DOHH2 (cell line): Measurements from ENCODE around the gene KCNK5.
A peak's percentile ranks its signal among the peaks of the same experiment; 100 is the strongest.

Experiments used
- H3F3A ChIP-seq: fragments of 200-600 bp; sonication (generic), shearing (Covaris generic); 2 replicates; pipeline ENCODE4 v1.6.0; 2016; ENCODE audit warnings: antibody characterized with exemption, mild to moderate bottlenecking; ENCODE audit not compliant: control insufficient read depth, insufficient read depth
- H3K27ac ChIP-seq: fragments of 200-600 bp; sonication (generic); 2 replicates; pipeline ENCODE4 v1.5.1; 2014; ENCODE audit warnings: low read depth, mild to moderate bottlenecking, low read length, moderate library complexity
- H3K27me3 ChIP-seq: fragments of 200-600 bp; sonication (generic); 2 replicates; pipeline ENCODE4 v1.6.1; 2014; ENCODE audit warnings: mild to moderate bottlenecking, low read length, mixed read lengths; ENCODE audit not compliant: control insufficient read depth
- H3K36me3 ChIP-seq: fragments of 200-600 bp; sonication (generic); 2 replicates; pipeline ENCODE4 v1.6.1; 2014; ENCODE audit warnings: mild to moderate bottlenecking, low read length, moderate library complexity, mixed read lengths; ENCODE audit not compliant: control insufficient read depth
- H3K4me1 ChIP-seq: fragments of 200-600 bp; sonication (generic); 2 replicates; pipeline ENCODE4 v1.6.1; 2014; ENCODE audit warnings: mild to moderate bottlenecking, low read length, mixed read lengths; ENCODE audit not compliant: control insufficient read depth
- H3K4me2 ChIP-seq: fragments of 200-600 bp; sonication (generic); 2 replicates; pipeline ENCODE4 v1.6.0; 2014; ENCODE audit warnings: mild to moderate bottlenecking, low read length, moderate library complexity
- H3K4me3 ChIP-seq: fragments of 200-600 bp; sonication (generic); 2 replicates; pipeline ENCODE4 v1.5.1; 2014; ENCODE audit warnings: mild to moderate bottlenecking, low read length, mixed read lengths
- H3K79me2 ChIP-seq: fragments of 200-600 bp; sonication (generic); 2 replicates; pipeline ENCODE4 v1.6.1; 2014; ENCODE audit warnings: mild to moderate bottlenecking, low read length, mixed read lengths; ENCODE audit not compliant: control insufficient read depth
- H3K9me2 ChIP-seq: fragments of 200-600 bp; sonication (generic); replicated peaks from 2 replicates; pipeline ENCODE4 v1.6.1; 2014; ENCODE audit warnings: mild to moderate bottlenecking, low read length, mixed read lengths; ENCODE audit not compliant: control insufficient read depth
- H3K9me3 ChIP-seq: fragments of 200-600 bp; sonication (generic); 2 replicates; pipeline ENCODE4 v1.6.1; 2014; ENCODE audit warnings: antibody characterized with exemption, low read length, mixed read lengths; ENCODE audit not compliant: control insufficient read depth, insufficient read depth
- H4K20me1 ChIP-seq: fragments of 200-600 bp; sonication (generic); 2 replicates; pipeline ENCODE4 v1.6.0; 2014; ENCODE audit warnings: low read depth, mild to moderate bottlenecking, antibody characterized with exemption, low read length, moderate library complexity; ENCODE audit not compliant: control insufficient read depth, insufficient read depth
- EZH2phosphoT487 ChIP-seq: fragments of 200-600 bp; sonication (generic); IDR thresholded peaks from 2 replicates; pipeline ENCODE4 v1.6.1; 2017; ENCODE audit warnings: borderline replicate concordance, mild to moderate bottlenecking, antibody characterized with exemption, low read length, moderate library complexity, mixed read lengths
- TF ChIP-seq, protein P1 (sequence below): fragments of 200-600 bp; sonication (generic); IDR thresholded peaks from one replicate; pipeline ENCODE4 v1.5.1; 2014; ENCODE audit warnings: antibody characterized with exemption, mild to moderate bottlenecking, low read depth, low read length; ENCODE audit not compliant: poor library complexity, severe bottlenecking

The KCNK5 gene

DNA sequence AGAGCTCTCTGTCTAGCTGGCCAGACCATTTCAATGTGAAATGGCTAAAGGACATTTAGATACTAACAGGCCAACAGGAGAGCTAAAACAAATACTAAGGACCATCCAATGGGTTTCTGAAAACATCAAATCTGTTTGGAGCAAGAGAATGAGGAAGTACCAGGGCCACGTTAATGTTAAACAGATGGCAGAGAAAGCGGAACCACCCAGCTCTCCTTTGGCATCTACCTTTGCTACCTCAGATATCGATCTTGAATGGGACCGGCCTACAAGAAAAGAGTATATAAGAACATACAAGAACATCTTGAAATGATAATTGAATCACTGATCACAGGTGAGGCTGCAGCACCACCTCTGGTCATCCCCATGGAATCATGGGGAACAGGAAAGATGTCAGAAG lies 31.8 kb downstream of the KCNK5 start:
- Histone ChIP-seq H3K79me2 (no peaks in the 10 kb centered on the region), H3K27me3 (no peaks in the 10 kb centered on the region), H3K9me3 (no peaks in the 10 kb centered on the region), H4K20me1 (no peaks in the 10 kb centered on the region), H3K36me3 (no peaks in the 10 kb centered on the region), H3K27ac (no peak overlapping the region), H3K9me2 (no peaks in the 10 kb centered on the region), H3F3A (no peaks in the 10 kb centered on the region), H3K4me2 (peak overlapping the region; percentile 28), H3K4me1 (peaks cover 18% of the 10 kb centered on the region), H3K4me3 (no peak overlapping the region)
- TF ChIP-seq, protein P1, sequence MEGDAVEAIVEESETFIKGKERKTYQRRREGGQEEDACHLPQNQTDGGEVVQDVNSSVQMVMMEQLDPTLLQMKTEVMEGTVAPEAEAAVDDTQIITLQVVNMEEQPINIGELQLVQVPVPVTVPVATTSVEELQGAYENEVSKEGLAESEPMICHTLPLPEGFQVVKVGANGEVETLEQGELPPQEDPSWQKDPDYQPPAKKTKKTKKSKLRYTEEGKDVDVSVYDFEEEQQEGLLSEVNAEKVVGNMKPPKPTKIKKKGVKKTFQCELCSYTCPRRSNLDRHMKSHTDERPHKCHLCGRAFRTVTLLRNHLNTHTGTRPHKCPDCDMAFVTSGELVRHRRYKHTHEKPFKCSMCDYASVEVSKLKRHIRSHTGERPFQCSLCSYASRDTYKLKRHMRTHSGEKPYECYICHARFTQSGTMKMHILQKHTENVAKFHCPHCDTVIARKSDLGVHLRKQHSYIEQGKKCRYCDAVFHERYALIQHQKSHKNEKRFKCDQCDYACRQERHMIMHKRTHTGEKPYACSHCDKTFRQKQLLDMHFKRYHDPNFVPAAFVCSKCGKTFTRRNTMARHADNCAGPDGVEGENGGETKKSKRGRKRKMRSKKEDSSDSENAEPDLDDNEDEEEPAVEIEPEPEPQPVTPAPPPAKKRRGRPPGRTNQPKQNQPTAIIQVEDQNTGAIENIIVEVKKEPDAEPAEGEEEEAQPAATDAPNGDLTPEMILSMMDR = no peak
- no peak for TF ChIP-seq EZH2phosphoT487

GRCh38 chr6:39196673-39197091 lies 32.6 kb downstream of the KCNK5 start:
- no peaks in the 10 kb centered on the region for H3K9me2 ChIP-seq
- no peaks in the 10 kb centered on the region for H3K79me2 ChIP-seq
- H3K27ac ChIP-seq = no peak overlapping the region
- no peak overlapping the region for H3K4me2 ChIP-seq
- H3K36me3 ChIP-seq = no peaks in the 10 kb centered on the region
- H3F3A ChIP-seq = no peaks in the 10 kb centered on the region
- no peaks in the 10 kb centered on the region for H3K9me3 ChIP-seq
- H4K20me1 ChIP-seq = no peaks in the 10 kb centered on the region
- TF ChIP-seq, protein P1 = no peak
- TF ChIP-seq EZH2phosphoT487 = no peak
- H3K27me3 ChIP-seq = no peaks in the 10 kb centered on the region
- H3K4me1 ChIP-seq = peaks cover 18% of the 10 kb centered on the region
- no peak overlapping the region for H3K4me3 ChIP-seq

GRCh38 chr6:39195792-39196385 lies 33.4 kb downstream of the KCNK5 start:
- H3K4me2 ChIP-seq = no peak overlapping the region
- H3K36me3 ChIP-seq = no peaks in the 10 kb centered on the region
- H4K20me1 ChIP-seq = no peaks in the 10 kb centered on the region

More at GRCh38 chr6:39195792-39196385, 33.4 kb downstream of the KCNK5 start:
- Histone ChIP-seq H3K27ac (no peak overlapping the region), H3K9me3 (no peaks in the 10 kb centered on the region), H3F3A (no peaks in the 10 kb centered on the region), H3K4me1 (peaks cover 18% of the 10 kb centered on the region), H3K27me3 (no peaks in the 10 kb centered on the region), H3K4me3 (no peak overlapping the region), H3K9me2 (no peaks in the 10 kb centered on the region), H3K79me2 (no peaks in the 10 kb centered on the region)
- TF ChIP-seq, protein P1 = no peak
- TF ChIP-seq EZH2phosphoT487 = no peak
